Left lobe of liver (tissue), 2 donors: ENCODE measurements around the gene UAP1L1. TPM values are rescaled to one million over a fixed set of nuclear protein-coding genes. Genes with fewer than 3 reads are reported as not detected.
"Not testable (repeated sequence)": the region's sequence is repeated elsewhere in the genome, so short reads cannot be mapped to it uniquely, and the experiment has no call there.

Source experiments
- ATAC-seq: fragments of 200-7000 bp; cut with Tn5 transposase; one replicate; pipeline ENCODE4 v1.9.1; 2020; ENCODE audit warnings: mild to moderate bottlenecking, moderate library complexity
- DNase-seq: peaks from one replicate; pipeline ENCODE4 v3.0.0-alpha.2; 2020; ENCODE audit warnings: low spot score
- total RNA-seq: library from RNA; stranded (reverse); gene quantifications from one replicate; pipeline ENCODE4 v1.2.1, GENCODE V29; 2021
- donor health status: DM: no; HTN: no; CAD: no; lungs with moderate emphysema.
- donor health status: DM: no; HTN: yes; CAD: no.

UAP1L1 gene
- total RNA-seq, 1 donor from 2014 or later: 1.8 TPM

GRCh38 chr9:137055385-137056364 lies 21.6 kb upstream of the UAP1L1 start:
- peak; percentile 77 for ATAC-seq

GRCh38 chr9:137056739-137057415 lies 20.4 kb upstream of the UAP1L1 start:
- no peak for ATAC-seq
- no peak for DNase-seq

More at GRCh38 chr9:137055385-137056364, 21.6 kb upstream of the UAP1L1 start:
- DNase-seq: peak; percentile 97

GRCh38 chr9:137057545-137057944 lies 19.8 kb upstream of the UAP1L1 start:
- ATAC-seq (no peak), DNase-seq (no peak)

DNA sequence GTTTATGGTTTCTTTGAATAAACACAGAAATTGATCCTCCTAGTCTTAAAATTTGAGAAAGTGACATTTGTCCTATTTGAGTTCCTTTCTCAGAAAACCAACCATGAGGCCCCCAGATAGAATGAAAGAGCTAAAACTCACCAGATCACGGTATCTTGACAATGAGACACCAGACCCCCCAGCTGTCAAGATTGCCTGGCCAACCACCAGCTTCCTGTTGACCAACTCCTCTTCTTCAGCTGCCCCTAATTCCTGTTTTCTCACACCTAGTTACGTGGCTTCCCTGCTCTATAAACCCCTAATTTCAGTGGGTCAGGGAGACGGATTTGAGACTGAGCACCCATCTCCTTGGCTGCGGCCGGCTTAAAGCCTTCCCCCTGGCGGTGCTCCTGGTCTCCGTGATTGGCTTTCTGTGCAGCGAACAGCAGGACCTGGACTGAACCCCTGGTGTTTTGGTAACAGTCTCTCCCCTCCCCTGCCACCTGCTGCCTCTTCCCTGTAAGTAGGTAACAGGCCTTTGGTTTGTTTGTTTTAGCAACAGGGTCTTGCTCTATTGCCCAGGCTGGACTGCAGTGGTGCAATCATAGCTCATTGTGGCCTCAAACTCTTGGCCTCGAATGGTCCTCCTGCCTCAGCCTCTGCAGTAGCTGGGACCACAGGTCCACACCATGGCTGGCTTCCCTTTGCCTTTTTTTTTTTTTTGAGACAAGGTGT lies 18.6 kb upstream of the UAP1L1 start:
- ATAC-seq: no peak
- DNase-seq: no peak

DNA sequence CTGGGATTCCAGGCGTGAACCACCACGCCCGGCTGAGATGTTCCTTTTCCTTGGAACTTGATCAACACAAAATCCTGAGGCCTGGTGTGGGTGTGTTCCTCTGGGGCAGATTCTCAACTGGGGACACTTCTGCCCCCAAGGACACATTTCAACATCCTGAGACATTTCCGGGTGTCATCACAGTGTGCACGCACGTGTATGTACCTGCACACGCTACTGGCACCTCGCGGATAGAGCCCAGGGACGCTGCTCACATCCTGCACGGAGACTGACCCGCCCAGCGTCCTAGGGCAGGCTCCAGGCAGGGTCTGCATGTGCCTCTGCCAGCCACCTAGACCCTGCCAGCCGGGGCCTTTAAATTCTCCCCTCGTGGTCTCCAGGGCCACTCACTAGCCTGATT lies 14.9 kb upstream of the UAP1L1 start:
- ATAC-seq (no peak), DNase-seq (no peak)

- not testable (repeated sequence) for DNase-seq, ATAC-seq
These were observed 14.5 kb upstream of the UAP1L1 start for GRCh38 chr9:137062798-137063197.

DNA sequence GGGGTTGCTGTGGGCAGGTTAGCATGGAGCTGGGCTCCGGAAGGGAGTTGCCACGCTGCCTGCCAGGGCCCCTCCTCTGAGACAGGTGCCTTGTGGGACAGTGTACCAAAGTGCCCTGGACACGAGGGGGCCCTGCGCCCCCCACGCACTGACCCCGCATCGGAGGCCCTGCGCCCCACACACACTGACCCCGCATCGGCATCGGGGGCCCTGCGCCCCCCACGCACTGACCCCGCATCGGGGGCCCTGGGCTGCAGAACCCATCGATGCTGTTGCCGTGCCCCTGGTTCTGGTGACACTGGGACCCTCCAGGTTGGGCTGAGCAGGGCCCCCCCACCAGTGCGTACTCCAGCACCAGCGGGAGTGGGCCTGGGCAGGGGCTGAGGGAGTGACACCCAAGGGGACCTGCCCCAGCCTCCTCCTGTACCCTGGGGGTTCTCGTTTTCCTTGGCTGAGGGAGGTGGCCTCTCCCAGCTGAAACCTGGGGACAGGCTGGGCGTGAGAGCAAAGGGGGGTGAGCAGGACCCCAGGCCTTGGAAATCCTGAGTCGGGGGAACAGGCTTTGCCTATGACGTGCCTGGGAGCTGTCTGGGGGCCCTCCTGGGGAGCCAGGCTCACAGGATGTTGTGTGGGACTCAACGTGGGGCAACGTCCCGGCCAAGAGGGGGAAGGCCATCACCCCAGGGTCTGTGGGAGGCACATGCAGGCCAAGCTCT lies 13.8 kb upstream of the UAP1L1 start:
- no peak for DNase-seq

GRCh38 chr9:137064027-137064879 lies 13.1 kb upstream of the UAP1L1 start:
- ATAC-seq (peak; percentile 91), DNase-seq (peak; percentile 75)

More for the DNA sequence above, 13.8 kb upstream of the UAP1L1 start:
- no peak for ATAC-seq

DNA sequence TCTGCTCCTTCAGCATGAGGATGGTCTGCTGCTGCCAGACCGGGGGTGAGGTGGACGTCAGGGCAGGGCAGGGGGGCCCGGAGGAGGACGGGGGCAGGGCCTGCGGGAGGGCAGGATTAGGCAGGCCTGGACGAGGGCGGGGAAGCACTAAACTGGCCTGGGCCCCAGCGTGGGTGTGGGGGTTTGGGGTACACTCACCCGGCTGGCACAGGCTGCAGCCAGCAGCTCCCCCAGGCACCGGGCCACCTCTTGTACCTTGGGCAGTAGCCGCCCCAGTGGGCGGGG lies 12.5 kb upstream of the UAP1L1 start:
- ATAC-seq: no peak
- no peak for DNase-seq

GRCh38 chr9:137065336-137065967 lies 11.9 kb upstream of the UAP1L1 start:
- ATAC-seq: no peak

GRCh38 chr9:137066096-137066861 lies 11.0 kb upstream of the UAP1L1 start:
- no peak for DNase-seq
- ATAC-seq: no peak

More at GRCh38 chr9:137065336-137065967, 11.9 kb upstream of the UAP1L1 start:
- DNase-seq: no peak

- DNase-seq (peak; percentile 86), ATAC-seq (peak; percentile 78)
These were observed 9.3 kb upstream of the UAP1L1 start for GRCh38 chr9:137067860-137068538.

GRCh38 chr9:137068539-137069507 lies 8.5 kb upstream of the UAP1L1 start:
- ATAC-seq: no peak
- DNase-seq: no peak

DNA sequence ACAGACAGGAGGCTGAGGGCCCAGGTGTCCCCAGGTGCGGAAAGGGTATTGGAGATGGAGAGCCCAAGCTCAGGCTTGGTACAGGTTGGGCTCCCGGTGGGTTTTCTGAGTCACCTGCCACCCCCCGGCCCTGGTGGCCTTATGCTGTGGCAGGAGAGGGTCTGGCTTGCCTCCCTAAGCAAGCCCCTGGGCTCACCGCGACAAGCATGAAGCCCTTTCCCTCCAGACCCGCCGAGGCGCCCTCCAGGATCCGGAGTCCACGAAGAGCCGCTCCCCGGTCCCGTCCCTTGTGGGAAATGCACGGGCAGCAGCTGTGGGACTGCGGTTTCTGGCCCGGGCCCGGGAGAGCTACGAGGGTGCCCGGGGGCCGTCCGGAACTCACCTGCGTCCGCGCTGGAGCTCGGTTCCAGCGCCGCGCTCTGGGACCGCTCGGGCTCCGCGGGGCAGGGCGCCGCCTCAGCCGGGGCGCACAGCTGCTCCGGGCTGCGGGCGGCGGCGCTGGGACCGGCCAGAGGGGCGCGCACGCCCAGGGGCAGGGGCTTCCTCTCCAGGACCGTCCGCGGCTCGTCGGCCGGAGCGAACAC lies 7.7 kb upstream of the UAP1L1 start:
- DNase-seq (no peak), ATAC-seq (no peak)

GRCh38 chr9:137070201-137070905 lies 7.0 kb upstream of the UAP1L1 start, which contains the start of gene SAPCD2:
SAPCD2 (minus strand) TSS chr9:137070557; CDS start chr9:137070460, 97 bp downstream.
- peak; percentile 79 for DNase-seq
- ATAC-seq: peak; percentile 82

DNA sequence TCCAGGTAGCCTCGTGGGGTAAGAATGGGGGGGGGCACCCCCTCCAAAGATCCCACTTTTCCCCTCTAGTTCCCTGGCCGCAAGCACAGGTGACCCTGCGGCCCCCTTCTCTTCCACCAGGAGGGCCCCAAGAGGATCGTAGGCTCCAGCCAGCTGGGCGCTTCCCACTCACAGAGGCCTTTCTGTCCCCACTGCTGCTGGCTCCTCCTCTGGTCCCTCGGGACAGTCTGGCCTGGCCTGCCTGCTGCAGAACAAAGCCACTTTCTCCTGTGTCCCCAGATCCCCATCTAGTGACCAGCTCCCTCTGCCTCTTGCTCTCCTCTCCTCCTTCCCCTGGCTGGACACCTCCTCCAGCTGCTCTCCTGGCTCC lies 6.4 kb upstream of the UAP1L1 start:
- no peak for DNase-seq
- peak; percentile 2 for ATAC-seq
